Measurements from ENCODE around the gene HSP90AA1.
"Not testable (repeated sequence)": the region's sequence is repeated elsewhere in the genome, so short reads cannot be mapped to it uniquely, and the experiment has no call there.

Gene HSP90AA1

GRCh38 chr14:102092806-102093205 lies 6.0 kb upstream of the HSP90AA1 start:
- DNase-seq: no peak

GRCh38 chr14:102090713-102091112 lies 3.9 kb upstream of the HSP90AA1 start:
- DNase-seq: no peak

- no peak for DNase-seq
Measured at GRCh38 chr14:102089621-102090343, 2.9 kb upstream of the HSP90AA1 start.

DNA sequence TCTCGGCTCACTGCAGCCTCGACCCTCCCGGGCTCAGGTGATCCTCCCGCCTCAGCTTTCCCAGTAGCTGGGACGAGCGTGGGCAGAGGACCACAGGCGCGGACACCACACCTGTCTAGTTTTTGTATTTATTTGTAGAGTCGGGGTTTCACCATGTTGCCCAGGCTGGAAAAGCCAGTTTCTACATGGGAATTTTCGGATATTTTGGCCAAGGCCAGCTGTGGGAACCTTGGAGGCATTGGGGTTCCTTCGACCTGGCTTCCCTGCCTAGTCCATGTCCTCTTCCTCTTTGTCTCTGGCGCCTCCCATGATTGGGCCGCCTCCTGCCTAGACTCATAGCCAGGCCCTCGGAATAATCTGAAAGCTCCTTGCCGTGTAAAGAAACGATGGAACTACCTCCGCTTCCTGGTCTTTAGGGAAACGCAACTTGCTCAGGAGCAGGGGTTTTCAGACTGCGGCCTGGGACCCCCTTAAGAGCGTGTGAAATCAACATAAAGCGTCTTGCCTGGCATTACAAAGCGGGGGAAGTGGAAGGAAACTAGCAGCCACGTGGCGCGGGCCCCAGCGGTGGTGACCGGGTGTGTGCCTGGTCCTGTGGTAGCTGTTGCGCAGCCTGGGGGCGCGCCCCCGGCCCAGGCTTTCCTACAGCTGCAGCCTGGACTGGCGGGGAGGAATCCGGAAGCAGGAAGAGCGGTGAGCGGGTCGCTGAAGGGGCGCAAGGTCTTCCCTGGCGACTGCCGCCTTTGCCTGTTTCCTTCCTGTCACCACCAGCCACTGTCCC lies 1.4 kb upstream of the HSP90AA1 start:
- DNase-seq: no peak

DNA sequence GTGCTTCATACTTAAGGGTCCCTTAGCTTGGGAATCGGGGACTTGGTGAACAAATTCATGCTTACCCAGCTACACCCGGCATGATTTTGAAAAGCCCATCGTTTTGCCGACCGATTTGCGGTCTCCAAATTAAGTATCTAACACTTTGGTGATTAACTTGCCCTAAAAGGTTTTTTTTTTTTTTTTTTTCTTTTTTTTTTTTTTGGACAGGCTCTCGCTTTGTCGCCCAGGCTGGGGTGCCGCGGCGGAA lies 843 bp upstream of the HSP90AA1 start:
- DNase-seq: no peak

GRCh38 chr14:102086709-102086971 lies 204 bp downstream of the HSP90AA1 start:
- no peak for DNase-seq

DNA sequence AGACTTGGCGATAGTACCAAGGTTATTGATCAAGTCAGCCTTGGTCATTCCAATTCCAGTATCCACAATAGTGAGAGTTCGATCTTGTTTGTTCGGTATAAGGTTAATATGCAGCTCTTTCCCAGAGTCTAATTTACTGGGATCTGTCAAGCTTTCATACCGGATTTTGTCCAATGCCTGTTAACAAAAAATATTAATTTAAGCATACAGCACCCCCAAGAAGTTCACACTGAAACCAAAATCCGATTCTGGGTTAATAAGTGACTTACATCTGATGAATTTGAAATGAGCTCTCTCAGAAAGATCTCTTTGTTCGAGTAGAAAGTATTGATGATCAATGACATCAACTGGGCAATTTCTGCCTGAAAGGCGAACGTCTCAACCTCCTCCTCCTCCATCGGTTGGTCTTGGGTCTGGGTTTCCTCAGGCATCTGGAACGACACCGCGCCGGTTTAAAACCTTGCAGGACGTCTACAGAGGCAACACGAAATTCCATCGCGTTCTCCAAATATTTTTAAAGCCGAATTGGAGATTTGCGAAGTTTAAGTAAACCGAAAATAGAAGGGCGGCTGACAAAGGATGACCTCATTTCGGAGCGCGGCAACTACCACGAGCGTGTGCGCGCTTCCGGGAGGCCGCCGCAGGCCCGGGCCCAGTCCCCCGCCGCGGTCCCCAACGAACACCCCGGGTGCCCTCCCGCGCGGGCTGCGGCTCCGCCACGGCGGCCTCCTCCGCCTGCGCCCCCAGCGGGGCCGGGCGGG lies 716 bp downstream of the HSP90AA1 start:
- no peak for DNase-seq

GRCh38 chr14:102085488-102085887 lies 1.4 kb downstream of the HSP90AA1 start:
- no peak for DNase-seq

GRCh38 chr14:102084931-102085330 lies 1.9 kb downstream of the HSP90AA1 start:
- no peak for DNase-seq

DNA sequence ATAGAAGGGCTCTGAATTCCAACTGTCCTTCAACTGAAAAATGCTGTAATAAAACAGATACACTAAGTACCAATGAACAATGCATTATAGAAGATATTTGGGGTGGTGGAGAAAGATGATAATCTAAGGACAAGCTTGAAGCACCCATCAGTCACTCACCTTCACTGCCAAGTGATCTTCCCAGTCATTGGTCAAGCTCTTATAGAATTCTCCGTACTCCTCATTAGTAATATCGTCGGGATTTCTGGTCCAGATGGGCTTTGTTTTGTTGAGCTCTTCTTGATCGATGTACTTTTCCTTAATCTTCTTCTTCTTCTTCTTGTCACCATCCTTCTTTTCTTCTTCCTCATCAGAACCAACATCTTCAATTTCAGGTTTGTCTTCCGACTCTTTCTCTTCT lies 2.3 kb downstream of the HSP90AA1 start:
- not testable (repeated sequence) for DNase-seq

GRCh38 chr14:102081231-102082080 lies 5.4 kb downstream of the HSP90AA1 start:
- no peak for DNase-seq

DNA sequence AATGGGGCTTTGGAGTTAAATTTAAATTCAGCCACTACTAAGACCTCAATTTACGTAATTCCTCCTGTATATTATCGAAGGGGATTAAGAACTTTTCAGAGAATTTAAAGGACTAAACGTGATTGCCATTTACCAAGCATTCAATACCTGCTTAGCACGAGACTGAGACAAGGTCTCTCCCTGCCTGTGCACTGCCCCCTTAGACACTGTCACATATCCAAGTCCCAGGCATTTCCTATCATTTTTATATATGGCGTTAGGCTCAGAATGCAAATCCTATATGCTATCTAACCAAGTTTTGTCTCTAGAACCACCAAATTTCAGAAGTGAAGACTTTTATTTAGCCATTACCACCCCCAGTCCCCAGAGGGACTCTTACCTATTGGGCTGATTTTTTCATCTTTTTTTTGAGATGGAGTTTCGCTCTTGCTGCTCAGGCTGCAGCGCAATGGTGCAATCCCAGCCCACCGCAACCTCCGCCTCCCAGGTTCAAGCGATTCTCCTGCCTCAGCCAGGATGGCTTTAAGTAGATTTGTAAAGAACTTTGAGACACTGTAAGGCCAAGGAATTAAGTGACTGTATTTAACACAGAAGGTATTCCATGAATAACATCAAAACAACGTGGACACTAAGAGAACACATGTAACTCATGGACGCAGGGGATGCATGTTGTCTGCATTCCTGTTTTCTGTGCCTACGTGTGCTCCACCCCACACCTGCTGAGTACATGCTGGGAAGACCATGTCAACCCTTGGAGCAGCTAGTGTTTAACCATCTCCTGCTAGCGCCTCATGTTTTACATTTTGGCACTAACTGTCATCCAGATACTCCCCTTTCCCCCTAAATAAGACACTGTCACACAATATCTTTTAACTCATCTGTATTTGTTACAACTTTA lies 6.4 kb downstream of the HSP90AA1 start:
- no peak for DNase-seq

GRCh38 chr14:102079700-102079979 lies 7.2 kb downstream of the HSP90AA1 start:
- DNase-seq: no peak

DNA sequence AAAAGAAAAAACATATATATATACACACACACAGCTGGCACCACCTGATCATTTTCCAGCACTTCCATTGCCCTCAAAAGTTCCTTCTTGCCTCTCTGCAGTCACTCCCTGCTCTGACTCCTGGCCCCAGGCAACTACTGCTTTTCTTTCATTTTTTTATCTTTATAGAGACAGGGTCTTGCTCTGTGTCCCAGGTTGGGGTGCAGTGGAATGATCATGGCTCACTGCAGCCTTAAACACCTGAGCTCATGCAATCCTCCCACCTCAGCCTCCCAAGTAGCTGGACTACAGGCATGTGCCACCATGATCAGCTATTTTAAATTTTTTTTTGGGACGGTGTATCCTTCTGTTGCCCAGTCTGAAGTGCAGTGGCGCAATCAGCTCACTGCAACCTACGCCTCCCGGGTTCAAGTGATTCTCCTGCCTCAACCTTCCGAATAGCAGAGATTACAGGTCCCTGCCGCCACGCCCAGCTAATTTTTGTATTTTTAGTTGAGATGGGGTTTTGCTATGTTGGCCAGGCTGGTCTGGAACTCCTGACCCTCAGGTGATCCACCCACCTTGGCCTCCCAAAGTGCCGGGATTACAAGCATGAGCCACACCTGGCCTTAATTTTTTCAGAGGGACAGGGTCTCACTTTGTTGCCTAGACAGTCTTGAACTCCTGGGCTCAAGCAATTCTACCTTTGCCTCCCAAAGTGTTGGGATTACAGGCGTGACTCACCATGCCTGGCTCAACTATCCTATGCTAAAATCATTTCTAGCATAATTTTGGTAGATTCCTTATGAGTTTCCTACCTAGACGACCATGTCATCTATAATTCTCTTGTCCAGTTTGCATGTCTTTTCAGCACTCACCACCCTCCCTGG lies 7.8 kb downstream of the HSP90AA1 start:
- no peak for DNase-seq

DNA sequence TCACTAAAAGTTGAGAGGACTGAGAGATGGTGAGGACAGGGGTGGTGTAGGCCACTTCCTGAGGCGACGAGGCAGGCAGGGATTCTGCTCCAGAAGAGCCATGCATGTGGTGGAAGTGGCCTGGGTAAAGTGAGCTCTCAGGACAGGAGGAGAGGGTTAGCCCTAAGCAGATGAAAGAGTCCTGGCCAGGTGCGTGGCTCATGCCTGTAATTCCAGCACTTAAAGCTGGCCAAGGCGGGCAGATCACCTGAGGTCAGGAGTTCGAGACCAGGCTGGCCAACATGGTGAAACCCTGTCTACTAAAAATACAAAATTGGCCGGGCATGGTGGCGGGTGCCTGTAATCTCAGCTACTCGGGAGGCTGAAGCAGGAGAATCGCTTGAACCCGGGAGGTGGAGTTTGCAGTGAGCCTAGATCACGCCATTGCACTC lies 8.5 kb downstream of the HSP90AA1 start:
- DNase-seq: not testable (repeated sequence)

DNA sequence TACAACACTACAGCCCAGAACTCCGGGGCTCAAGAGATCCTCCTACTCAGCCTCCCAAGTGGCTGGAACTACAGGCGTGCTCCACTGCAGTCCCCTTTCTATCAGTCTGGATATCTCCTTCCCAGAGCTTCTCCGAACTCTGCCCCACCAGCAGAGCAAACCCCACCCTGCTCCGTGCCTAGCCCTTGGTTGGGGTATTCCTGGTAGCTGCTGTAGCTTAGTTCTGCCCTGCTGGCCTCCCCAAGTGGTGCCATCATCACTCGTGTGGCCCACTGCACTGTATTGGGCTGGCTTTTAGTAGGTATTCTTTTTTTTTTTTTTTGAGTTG lies 9.5 kb downstream of the HSP90AA1 start:
- no peak for DNase-seq

DNA sequence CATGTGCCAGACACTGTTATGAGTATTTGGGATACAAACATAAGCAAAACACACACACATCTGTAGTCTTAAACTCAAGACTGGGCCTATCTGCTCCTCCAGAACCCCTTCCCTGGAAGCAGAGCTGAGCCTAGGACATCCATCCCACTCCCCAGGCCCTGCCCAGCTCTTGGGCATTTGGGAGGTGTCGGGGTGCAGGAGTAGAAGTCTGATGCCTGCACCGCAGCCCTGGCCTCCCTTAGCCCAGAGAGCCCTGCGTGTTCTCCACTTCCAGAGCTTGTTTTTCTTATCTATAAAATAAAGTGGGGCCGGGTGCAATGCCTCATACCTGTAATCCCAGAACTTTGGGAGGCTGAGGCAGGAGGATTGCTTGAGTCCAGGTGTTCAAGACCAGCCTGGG lies 11.7 kb downstream of the HSP90AA1 start:
- DNase-seq: no peak

DNA sequence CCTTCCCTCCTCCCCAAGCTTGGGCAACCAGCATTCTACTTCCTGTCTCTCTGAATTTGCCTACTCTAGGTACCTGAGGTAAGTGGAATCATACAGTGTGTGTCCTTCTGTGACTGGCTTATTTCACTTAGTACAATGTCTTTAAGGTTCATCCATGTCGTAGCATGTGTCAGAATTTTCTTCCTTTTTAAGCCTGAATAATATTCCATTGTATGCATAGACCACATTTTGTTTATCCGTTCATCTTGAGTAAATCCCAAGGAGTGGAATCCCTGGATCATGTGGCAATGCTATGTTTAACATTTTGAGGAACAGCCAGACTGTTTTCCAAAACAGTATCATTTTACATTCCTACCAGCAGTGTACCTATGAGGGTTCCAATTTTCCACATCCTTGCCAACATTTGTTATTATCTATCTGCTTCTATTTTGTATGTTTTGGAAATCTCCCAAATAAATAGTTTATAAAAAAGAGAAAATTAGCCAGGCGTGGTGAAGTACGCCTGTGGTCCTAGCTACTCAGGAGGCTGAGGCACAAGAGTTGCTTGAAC lies 12.4 kb downstream of the HSP90AA1 start:
- DNase-seq: peak; percentile 51

GRCh38 chr14:102071283-102071998 lies 15.4 kb downstream of the HSP90AA1 start:
- no peak for DNase-seq

DNA sequence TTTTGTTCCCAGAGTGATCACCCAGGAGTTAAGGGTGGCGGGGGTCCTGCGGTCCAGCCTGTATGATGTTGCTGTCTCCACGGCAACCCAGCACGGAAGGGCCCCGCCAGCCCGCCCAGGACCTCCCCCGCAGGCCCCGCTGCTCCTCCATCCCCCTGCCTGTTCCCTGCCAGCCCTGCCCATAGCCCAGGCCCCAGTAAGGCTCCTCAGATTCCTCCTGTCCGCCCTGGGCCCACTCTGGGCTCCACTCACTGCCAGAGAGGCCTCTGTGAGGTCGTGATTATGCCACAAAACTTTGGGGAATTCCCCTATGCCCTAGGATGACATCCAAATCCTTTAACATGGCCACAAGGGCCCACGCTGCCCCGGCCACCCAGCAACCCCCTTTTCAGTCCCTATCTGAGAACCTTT lies 20.8 kb downstream of the HSP90AA1 start:
- no peak for DNase-seq

- DNase-seq: not testable (repeated sequence)
Measured at GRCh38 chr14:102064590-102064989, 22.3 kb downstream of the HSP90AA1 start.

Measured in NCI-H2029 treated with DMSO at 0.1 percent for 48 hours (cell line).